Thyroid gland (tissue), 4 donors: ENCODE measurements around the gene NR1H2.

Source experiments
- CTCF ChIP-seq, 6 experiments: fragments of 200-600 bp in 3 of 6; fragments of 450-650 bp in 3 of 6; sonication (generic) in 3 of 6; IDR thresholded peaks; one replicate each; pipeline ENCODE4 v1.5.1; 2016 to 2019; ENCODE audit warnings: antibody characterized with exemption in 6 of 6, mild to moderate bottlenecking in 2 of 6, inconsistent platforms in 1 of 6, moderate library complexity in 1 of 6
- POLR2A ChIP-seq, 2 donors: fragments of 450-650 bp; IDR thresholded peaks; one replicate each; pipeline ENCODE4 v1.6.1; 2017; ENCODE audit warnings: antibody characterized with exemption in 2 of 2, mild to moderate bottlenecking in 2 of 2, moderate library complexity in 1 of 2

GRCh38 chr19:50409347-50409746 lies 33.1 kb downstream of the NR1H2 start:
- TF ChIP-seq CTCF (IDR thresholded peaks at IDR 0.05) (no peak), POLR2A (IDR thresholded peaks at IDR 0.05) (no peak)
